ENCODE measurements around the gene PI4KB.
A peak's percentile ranks its signal among the peaks of the same experiment; 100 is the strongest.
"Not testable (repeated sequence)": the region's sequence is repeated elsewhere in the genome, so short reads cannot be mapped to it uniquely, and the experiment has no call there.

Gene PI4KB

GRCh38 chr1:151327223-151327902 lies at the start of gene PI4KB:
PI4KB (minus strand) TSS chr1:151327416; CDS start chr1:151316481, 10,935 bp downstream.
- peak; percentile 98 for DNase-seq (ENCODE audit: low read depth, low spot score)

DNA sequence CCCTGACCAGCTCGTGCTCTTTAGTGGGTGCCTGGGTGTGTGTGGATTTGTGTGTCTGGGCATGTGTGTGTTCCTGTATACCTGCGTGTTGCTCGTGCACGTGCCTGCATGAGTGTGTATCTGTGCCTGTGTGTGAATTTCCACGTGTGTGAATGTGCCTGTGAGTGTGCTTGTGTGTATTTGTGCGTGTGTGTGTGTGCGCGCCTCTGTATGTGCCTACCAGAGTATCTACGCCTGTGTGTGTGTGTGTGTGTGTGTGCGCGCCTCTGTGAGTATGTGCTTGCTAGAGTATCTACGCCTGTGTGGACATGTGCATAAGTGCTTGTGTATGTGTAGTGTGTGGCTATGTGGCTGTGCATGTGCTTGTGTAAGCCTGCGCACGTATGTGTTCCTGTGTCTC lies 46.0 kb upstream of the PI4KB start:
- DNase-seq (ENCODE audit: low read depth, low spot score) = no peak

- peak; percentile 80 for DNase-seq (ENCODE audit: low read depth, low spot score)
These were observed 45.1 kb upstream of the PI4KB start, which contains the start of gene SELENBP1 for GRCh38 chr1:151372058-151372934. SELENBP1 (minus strand) TSS chr1:151372705; CDS start chr1:151372641, 64 bp downstream.

GRCh38 chr1:151371370-151372057 lies 44.3 kb upstream of the PI4KB start:
- DNase-seq (ENCODE audit: low read depth, low spot score) = peak; percentile 74

GRCh38 chr1:151370211-151370911 lies 43.1 kb upstream of the PI4KB start:
- DNase-seq (ENCODE audit: low read depth, low spot score) = no peak

DNA sequence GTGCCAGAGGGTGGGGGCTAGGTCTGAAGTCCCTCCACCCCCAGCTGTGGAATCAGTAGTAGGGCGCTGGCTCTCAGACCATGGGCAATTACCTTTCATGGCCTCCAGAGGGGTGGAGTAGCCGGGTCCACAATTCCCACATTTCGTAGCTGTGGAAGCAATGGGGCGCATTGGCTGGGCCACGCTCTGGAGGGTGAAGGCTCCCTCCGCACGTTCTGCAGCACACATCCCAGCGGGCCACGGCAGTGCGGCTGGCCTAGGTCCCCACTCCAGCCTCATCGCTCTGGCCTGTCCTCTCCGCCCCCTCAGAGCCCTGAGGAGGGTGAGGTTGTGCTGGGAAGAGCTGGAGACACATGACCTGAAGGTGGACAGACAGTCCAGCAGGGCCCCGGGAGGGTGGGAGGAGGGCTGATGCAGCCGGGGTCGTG lies 42.4 kb upstream of the PI4KB start:
- DNase-seq (ENCODE audit: low read depth, low spot score) = no peak

GRCh38 chr1:151369302-151369610 lies 42.0 kb upstream of the PI4KB start:
- no peak for DNase-seq (ENCODE audit: low read depth, low spot score)

GRCh38 chr1:151368393-151369301 lies 41.4 kb upstream of the PI4KB start:
- no peak for DNase-seq (ENCODE audit: low read depth, low spot score)

- DNase-seq (ENCODE audit: low read depth, low spot score) = no peak
These were observed 40.6 kb upstream of the PI4KB start for GRCh38 chr1:151367658-151368392.

- DNase-seq (ENCODE audit: low read depth, low spot score) = no peak
These were observed 37.8 kb upstream of the PI4KB start for GRCh38 chr1:151364996-151365395.

DNA sequence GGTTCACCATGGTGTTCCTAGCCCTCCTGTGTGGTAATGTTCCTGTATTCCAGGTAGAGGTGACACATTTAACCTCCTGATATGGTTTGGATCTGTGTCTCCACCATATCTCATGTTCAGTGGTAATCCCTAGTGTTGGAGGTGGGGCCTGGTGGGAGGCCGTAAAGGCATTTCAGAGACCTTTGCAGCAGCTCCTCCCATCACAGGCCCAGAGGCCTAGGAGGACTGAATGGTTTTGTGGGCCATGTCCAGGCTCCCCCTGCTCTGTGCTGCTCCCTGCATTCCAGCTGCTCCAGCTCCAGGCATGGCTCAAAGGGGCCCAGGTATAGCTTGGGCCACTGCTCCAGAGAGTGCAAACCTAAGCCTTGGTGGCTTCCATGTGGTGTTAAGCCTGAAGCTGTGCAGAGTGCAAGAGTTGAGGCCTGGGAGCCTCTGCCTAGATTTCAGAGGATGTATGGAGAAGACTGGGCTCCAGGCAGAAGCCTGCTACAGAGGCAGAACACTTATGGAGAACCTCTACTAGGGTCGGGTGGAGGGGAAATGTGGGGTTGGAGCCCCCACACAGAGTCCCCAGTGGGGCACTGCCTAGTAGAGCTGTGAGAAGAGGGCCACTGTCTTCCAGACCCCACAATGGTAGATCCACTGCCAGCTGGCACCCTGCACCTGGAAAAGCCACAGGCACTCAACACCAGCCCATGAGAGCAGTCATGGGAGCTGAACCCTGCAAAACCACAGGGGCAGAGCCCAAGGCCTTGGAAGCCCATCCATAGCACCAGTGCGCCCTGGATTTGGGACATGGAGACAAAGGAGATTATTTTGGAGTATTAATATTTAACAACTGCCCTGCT lies 35.3 kb upstream of the PI4KB start:
- no peak for DNase-seq (ENCODE audit: low read depth, low spot score)

- DNase-seq (ENCODE audit: low read depth, low spot score) = no peak
These were observed 34.7 kb upstream of the PI4KB start for GRCh38 chr1:151361883-151362282.

DNA sequence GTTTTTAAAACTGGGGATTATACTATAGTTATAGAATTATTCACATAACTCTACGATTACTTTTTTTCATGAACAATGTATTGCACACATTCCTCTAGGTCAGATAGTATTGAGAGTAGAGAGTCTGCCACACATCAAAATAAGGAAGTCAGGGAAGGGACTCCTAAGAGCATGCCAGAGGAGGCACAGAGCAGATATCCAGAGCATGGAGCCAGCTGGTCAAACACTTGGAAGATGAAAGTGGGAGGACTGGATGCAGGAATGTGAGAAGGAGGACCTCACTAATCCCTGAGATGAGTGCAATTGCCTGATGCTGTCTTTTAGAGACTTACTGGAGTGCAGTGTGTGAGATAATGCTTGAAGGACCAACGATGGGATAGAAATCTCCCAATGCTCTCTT lies 29.5 kb upstream of the PI4KB start:
- no peak for DNase-seq (ENCODE audit: low read depth, low spot score)

GRCh38 chr1:151352021-151352718 lies 25.0 kb upstream of the PI4KB start:
- peak; percentile 44 for DNase-seq (ENCODE audit: low read depth, low spot score)

DNA sequence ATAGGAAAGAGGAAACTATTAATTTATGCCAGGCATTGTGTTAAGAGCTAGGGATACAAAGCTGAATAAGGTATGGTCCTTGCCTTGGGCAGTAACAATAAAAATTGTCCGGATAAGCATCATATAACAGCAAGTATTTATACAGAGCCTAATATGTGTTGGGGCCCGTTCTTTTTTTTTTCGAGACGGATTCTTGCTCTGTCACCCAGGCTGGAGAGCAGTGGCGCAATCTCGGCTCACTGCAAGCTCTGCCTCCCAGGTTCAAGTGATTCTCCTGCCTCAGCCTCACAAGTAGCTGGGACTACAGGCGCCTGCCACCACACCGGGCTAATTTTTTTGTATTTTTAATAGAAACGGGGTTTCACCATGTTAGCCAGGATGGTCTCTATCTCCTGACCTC lies 23.1 kb upstream of the PI4KB start:
- not testable (repeated sequence) for DNase-seq (ENCODE audit: low read depth, low spot score)

GRCh38 chr1:151347523-151348246 lies 20.5 kb upstream of the PI4KB start:
- peak; percentile 54 for DNase-seq (ENCODE audit: low read depth, low spot score)

- DNase-seq (ENCODE audit: low read depth, low spot score) = peak; percentile 99
These were observed 19.7 kb upstream of the PI4KB start, which contains the start of gene RFX5 for GRCh38 chr1:151346769-151347522. RFX5 (minus strand) TSS chr1:151347252; CDS start chr1:151346320, 932 bp downstream.

All from astrocyte of the hippocampus (primary cell).